ENCODE measurements around the gene MIAT. TPM values are rescaled to one million over a fixed set of nuclear protein-coding genes. Genes with fewer than 3 reads are reported as not detected.

Gene MIAT
- total and polyA plus RNA-seq, 12 donors, result 0.03 to 1.6 (median 0.45) TPM

DNA sequence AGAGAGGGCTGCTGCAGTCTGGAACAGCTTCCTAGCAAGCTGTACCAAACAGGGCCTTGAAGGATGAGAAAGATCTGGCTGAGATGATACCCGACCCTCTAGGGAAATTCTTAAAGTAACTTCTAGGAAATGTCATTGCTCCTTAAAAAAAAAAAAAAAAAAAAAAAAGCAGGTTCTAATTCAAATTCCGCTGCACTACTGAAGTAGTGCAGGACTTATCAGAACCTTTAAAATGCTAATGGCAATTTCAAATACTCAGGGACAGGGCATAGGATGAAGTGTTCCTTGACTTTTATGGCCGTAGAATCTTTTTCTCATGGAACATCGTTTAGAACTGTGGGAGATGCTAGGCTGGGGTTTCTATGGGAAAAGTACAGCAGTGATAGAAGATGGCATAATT lies 13.1 kb downstream of the MIAT start:
- DNase-seq (no peak), ATAC-seq (no peak)
- WGBS, 2 donors, result 83 to 90% methylated on average over 4 of the region's 4 CpGs
- Histone ChIP-seq H3K36me3 (no peaks in the 10 kb centered on the region), H3K27me3 (no peaks in the 10 kb centered on the region), H3K9me3 (no peaks in the 10 kb centered on the region), H3K27ac (peak overlapping the region in 1 of 10 donors; percentile 98), H3K4me3 (no peak overlapping the region), H3K4me1 (peaks cover 10 to 49% (median 29%) of the 10 kb centered on the region in 9 donors)
- TF ChIP-seq, protein P1, sequence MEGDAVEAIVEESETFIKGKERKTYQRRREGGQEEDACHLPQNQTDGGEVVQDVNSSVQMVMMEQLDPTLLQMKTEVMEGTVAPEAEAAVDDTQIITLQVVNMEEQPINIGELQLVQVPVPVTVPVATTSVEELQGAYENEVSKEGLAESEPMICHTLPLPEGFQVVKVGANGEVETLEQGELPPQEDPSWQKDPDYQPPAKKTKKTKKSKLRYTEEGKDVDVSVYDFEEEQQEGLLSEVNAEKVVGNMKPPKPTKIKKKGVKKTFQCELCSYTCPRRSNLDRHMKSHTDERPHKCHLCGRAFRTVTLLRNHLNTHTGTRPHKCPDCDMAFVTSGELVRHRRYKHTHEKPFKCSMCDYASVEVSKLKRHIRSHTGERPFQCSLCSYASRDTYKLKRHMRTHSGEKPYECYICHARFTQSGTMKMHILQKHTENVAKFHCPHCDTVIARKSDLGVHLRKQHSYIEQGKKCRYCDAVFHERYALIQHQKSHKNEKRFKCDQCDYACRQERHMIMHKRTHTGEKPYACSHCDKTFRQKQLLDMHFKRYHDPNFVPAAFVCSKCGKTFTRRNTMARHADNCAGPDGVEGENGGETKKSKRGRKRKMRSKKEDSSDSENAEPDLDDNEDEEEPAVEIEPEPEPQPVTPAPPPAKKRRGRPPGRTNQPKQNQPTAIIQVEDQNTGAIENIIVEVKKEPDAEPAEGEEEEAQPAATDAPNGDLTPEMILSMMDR (IDR thresholded peaks at IDR 0.05), result no peak
- intact Hi-C loops (cut with DNase I), result loop anchor here in 3 of 10 donors (10.0 kb wide), 1 partner anchor 1134 kb away; the partner anchor contains the start of gene MN1 (in 3 of the 3)

DNA sequence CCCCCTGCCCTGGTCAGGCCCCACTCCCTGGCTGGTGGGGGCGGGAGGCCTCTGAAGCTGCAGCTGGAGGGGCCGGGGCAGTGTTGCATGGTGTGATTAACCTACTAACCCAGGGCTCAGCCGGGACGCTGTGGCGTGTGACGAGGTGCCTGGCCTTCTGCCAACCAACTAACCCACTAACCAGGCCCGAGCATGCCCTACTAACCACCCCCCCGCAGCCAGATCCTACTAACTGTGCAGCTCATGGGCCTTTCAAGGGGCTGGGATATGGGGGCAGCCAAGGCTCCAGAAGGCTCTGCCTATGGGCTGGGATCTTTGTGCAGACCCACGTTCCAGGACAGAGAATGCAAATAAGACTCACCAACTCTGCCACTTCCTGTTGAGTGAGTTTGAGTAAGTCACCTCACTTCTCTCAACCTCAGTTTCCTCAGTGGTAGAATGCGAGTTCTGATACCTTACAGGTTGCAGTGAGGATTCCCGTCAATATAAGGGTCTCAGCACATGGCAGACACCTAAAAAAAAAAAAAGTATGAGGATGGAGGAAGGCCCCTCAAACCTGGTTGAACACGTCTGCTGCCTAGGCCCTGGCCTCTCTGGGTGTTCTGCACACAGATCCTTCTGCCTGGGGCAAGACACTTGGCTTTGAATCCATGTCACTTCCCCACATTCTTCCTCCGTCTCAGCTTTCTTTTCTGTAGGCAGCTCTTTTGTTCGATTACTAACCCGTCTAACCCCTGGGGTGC lies 14.1 kb downstream of the MIAT start:
- DNase-seq (peak in 1 of 2 donors; percentile 37), ATAC-seq (peak in 1 of 8 donors; percentile 1)
- Histone ChIP-seq H3K27ac (peak overlapping the region; percentile 87 to 98 (median 98)), H3K9me3 (no peaks in the 10 kb centered on the region), H3K36me3 (no peaks in the 10 kb centered on the region), H3K4me1 (peaks cover 8 to 49% (median 29%) of the 10 kb centered on the region in 9 donors), H3K4me3 (peak overlapping the region in 1 of 10 donors; percentile 82), H3K27me3 (no peaks in the 10 kb centered on the region)
- TF ChIP-seq, protein P1 (IDR thresholded peaks at IDR 0.05), result no peak
- intact Hi-C loops (cut with DNase I), result loop anchor here in 3 of 10 donors (10.0 kb wide), 1 partner anchor 1133 kb away; the partner anchor contains the start of gene MN1 (in 3 of the 3)
- WGBS, 2 donors, result 89 to 91% methylated on average over 15 of the region's 15 CpGs

DNA sequence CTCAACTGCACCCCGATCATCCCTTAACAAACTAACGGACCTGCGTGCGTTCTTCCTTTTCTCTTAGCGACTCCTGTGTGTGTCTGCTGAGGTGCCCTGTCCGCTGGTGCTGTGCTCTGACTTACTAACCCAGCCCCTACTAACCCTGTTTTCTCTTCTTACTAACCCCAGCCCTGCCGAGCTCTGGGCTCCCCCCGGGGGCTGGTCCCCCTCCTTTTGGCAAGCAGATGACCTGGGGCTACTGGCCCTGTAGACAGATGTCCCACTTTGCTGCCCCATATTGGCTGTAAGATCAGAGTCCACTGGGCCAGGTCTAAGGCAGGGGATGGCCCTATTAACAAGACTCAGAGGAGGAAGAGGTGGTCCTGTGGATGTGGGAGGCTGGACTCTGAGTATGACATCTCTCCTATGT lies 14.7 kb downstream of the MIAT start:
- TF ChIP-seq, protein P1 (IDR thresholded peaks at IDR 0.05), result no peak
- Histone ChIP-seq H3K9me3 (no peaks in the 10 kb centered on the region), H3K36me3 (no peaks in the 10 kb centered on the region), H3K4me1 (peaks cover 8 to 49% (median 29%) of the 10 kb centered on the region in 9 donors), H3K27ac (peak overlapping the region; percentile 87 to 98 (median 98)), H3K27me3 (no peaks in the 10 kb centered on the region), H3K4me3 (peak overlapping the region in 9 of 10 donors; percentile 68 to 95 (median 85))
- DNase-seq (no peak), ATAC-seq (no peak)
- 87 to 93% methylated on average over 8 of the region's 8 CpGs for WGBS, 2 donors
- intact Hi-C loops (cut with DNase I), result loop anchor here in 3 of 10 donors (10.0 kb wide), 1 partner anchor 1133 kb away; the partner anchor contains the start of gene MN1 (in 3 of the 3)

DNA sequence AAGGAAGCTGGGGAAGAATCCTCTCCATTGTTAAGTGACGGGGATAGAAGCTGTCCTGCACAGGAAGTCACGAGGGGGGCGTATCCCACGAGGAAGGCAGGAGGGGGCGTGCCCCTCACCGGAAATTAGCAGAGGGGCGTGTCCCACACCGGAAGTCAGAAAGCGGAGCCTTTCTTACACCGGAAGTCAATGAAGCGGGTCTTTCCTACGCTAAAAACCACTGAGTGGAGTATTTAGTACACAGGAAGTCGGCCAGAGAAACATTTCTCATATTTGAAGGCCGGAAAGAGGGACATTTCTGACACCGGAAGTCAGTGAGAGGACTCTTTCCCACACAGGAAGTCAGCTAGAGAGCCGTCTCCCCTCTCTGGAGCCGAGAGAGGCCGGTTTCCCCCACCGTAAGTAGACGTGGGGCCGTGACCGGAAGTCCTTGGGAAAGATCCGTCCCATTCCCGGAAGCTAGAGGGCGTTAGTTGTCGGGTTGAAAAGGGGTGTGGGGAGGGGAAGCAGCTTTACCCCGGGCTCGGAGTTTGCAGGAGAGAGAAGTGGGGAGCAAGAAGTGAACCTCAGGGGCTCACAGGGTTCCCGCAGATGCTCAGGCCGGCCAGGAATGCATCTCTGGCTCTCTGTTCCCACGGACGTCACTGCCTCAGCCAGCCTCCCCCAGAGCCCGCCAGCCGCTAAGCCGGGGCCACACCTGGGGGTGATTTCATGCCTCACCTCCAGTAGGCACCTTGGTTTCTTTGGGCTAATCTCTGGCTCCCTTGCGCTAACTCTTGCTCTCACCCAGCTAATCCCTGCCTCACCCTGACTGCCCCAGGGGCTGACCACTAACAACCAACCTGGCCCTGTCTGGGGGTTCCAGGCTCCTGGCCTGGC lies 15.4 kb downstream of the MIAT start:
- 0 to 1% methylated on average over 36 of the region's 36 CpGs for WGBS, 2 donors
- Histone ChIP-seq H3K27ac (peak overlapping the region; percentile 87 to 98 (median 98)), H3K36me3 (no peaks in the 10 kb centered on the region), H3K4me3 (peak overlapping the region; percentile 42 to 95 (median 84)), H3K9me3 (no peaks in the 10 kb centered on the region), H3K4me1 (peaks cover 8 to 49% (median 29%) of the 10 kb centered on the region in 9 donors), H3K27me3 (no peaks in the 10 kb centered on the region)
- TF ChIP-seq, protein P1 (IDR thresholded peaks at IDR 0.05), result peak; percentile 10 to 82 (median 69)
- intact Hi-C loops (cut with DNase I), result loop anchor here in 3 of 10 donors (10.0 kb wide), 1 partner anchor 1132 kb away; the partner anchor contains the start of gene MN1 (in 3 of the 3)
- DNase-seq, result peak; percentile 88 to 93
- peak; percentile 92 to 96 (median 94) for ATAC-seq

Data from heart right ventricle (tissue), 16 donors.